Measurements from ENCODE around the gene GPALPP1. TPM values are rescaled to one million over a fixed set of nuclear protein-coding genes. Genes with fewer than 3 reads are reported as not detected.

GPALPP1 gene
- total and polyA plus RNA-seq, 12 donors: 9.6 to 42.0 (median 20.9) TPM

GRCh38 chr13:44968434-44968815, 20.9 kb upstream of the GPALPP1 start:
- Histone ChIP-seq H3K27me3 (no peaks in the 10 kb centered on the region), H3K4me3 (no peak overlapping the region), H3K9me3 (replicated peaks in 1 of 3) (no peaks in the 10 kb centered on the region), H3K36me3 (replicated peaks in 1 of 2) (peaks cover 0 to 16% of the 10 kb centered on the region in 2 donors), H3K27ac (peak overlapping the region in 4 of 5 donors; percentile 12 to 74 (median 30)), H3K4me1 (replicated peaks in 1 of 2) (peaks cover 13 to 26% of the 10 kb centered on the region in 2 donors)
- WGBS, 4 donors: 56 to 70% (median 62%) methylated on average over 3 of the region's 3 CpGs
- TF ChIP-seq CTCF (IDR thresholded peaks at IDR 0.05): no peak
- TF ChIP-seq POLR2A (IDR thresholded peaks at IDR 0.05): no peak
- DNase-seq: no peak
- intact Hi-C loops (cut with DNase I): loop anchor here in 1 of 2 donors (5.0 kb wide), 1 partner anchor 41 kb away; no protein-coding TSS in a partner anchor

GRCh38 chr13:44969551-44970484, 19.5 kb upstream of the GPALPP1 start:
- WGBS, 4 donors: 48 to 55% (median 50%) methylated on average over 4 of the region's 4 CpGs
- H3K4me1 ChIP-seq (replicated peaks in 1 of 2): peaks cover 13 to 26% of the 10 kb centered on the region in 2 donors
- H3K36me3 ChIP-seq (replicated peaks in 1 of 2): peaks cover 0 to 9% of the 10 kb centered on the region in 2 donors
- no peak overlapping the region for H3K27ac ChIP-seq
- no peak overlapping the region for H3K4me3 ChIP-seq
- intact Hi-C loops (cut with DNase I): loop anchor here (5.0 to 10.0 kb wide), 3 partner anchors 43 to 485 kb away; no protein-coding TSS in a partner anchor
- DNase-seq: peak in 1 of 7 donors; percentile 33
- peak; percentile 70 to 88 (median 84) for TF ChIP-seq CTCF (IDR thresholded peaks at IDR 0.05)
- no peak for TF ChIP-seq POLR2A (IDR thresholded peaks at IDR 0.05)
- H3K9me3 ChIP-seq (replicated peaks in 1 of 3): no peaks in the 10 kb centered on the region
- no peaks in the 10 kb centered on the region for H3K27me3 ChIP-seq

- H3K4me3 ChIP-seq: no peak overlapping the region
- DNase-seq: no peak
- H3K4me1 ChIP-seq (replicated peaks in 1 of 2): peaks cover 12 to 26% of the 10 kb centered on the region in 2 donors
- intact Hi-C loops (cut with DNase I): loop anchor here (5.0 to 10.0 kb wide), 2 partner anchors 485 to 487 kb away; no protein-coding TSS in a partner anchor
- H3K27me3 ChIP-seq: no peaks in the 10 kb centered on the region
- WGBS, 4 donors: 77 to 83% (median 80%) methylated on average over 7 of the region's 7 CpGs
- H3K9me3 ChIP-seq (replicated peaks in 1 of 3): no peaks in the 10 kb centered on the region
- no peaks in the 10 kb centered on the region for H3K36me3 ChIP-seq (replicated peaks in 1 of 2)
- TF ChIP-seq POLR2A (IDR thresholded peaks at IDR 0.05) (no peak), CTCF (IDR thresholded peaks at IDR 0.05) (no peak)
- no peak overlapping the region for H3K27ac ChIP-seq
Observed at GRCh38 chr13:44971656-44972595, 17.4 kb upstream of the GPALPP1 start.
